GM12878 (cell line): Measurements from ENCODE around the gene WHAMM. TPM values are rescaled to one million over a fixed set of nuclear protein-coding genes. Genes with fewer than 3 reads are reported as not detected.

Source experiments
- ATAC-seq: fragments of 200-7000 bp; cut with Tn5 transposase; 3 replicates; pipeline ENCODE4 v1.9.1; 2020; ENCODE audit warnings: mild to moderate bottlenecking, moderate library complexity
- BruUV-seq: library from RNA; stranded (reverse); fragments of 400-500 nt; replicated peaks from 2 replicates; lab custom pipeline; 2021; lab: Mats Ljungman, UMichigan
- CTCF ChIA-PET: fragments of 300-600 bp; sonication (Branson Sonifier 250); formaldehyde crosslinking; extraction: SDS; loops from one replicate; lab custom pipeline; 2021; ENCODE audit warnings: inconsistent platforms; lab: Yijun Ruan, JAX
- POLR2A ChIA-PET: fragments of 350-600 bp; formaldehyde crosslinking; extraction: SDS; loops from one replicate; lab custom pipeline; 2021; ENCODE audit warnings: inconsistent platforms; lab: Charles Lee
- RAD21 ChIA-PET: fragments of 300-600 bp; sonication (Branson Sonifier 250); formaldehyde crosslinking; loops from one replicate; lab custom pipeline; 2023; ENCODE audit warnings: antibody characterized with exemption; ENCODE audit not compliant: unreplicated experiment; lab: Charles Lee
- SMC1A ChIA-PET: fragments of 300-600 bp; sonication (Branson Sonifier 250); formaldehyde crosslinking; loops from one replicate; lab custom pipeline; 2023; ENCODE audit not compliant: unreplicated experiment, uncharacterized antibody; lab: Charles Lee
- DNase-seq: peaks from one replicate; pipeline ENCODE4 v3.0.0-alpha.2; 2011; ENCODE audit warnings: low read depth, low spot score
- FAIRE-seq: peaks from 3 replicates; lab custom pipeline; 2011; peaks lifted over from hg19 to GRCh38; lab: Jason Lieb, UNC
- H2AFZ ChIP-seq: 2 replicates; pipeline ENCODE4 v1.6.0; 2011; ENCODE audit warnings: low read depth, low read length, control low read depth; ENCODE audit not compliant: control insufficient read depth
- H3K27ac ChIP-seq: 2 replicates; pipeline ENCODE4 v1.5.1; 2011; ENCODE audit warnings: control low read depth; ENCODE audit not compliant: control insufficient read depth, insufficient read depth
- H3K27me3 ChIP-seq, 2 experiments: replicated peaks in 1 of 2; 2 replicates each; pipeline versions ENCODE4 v1.6.0 to v1.6.1; 2011; ENCODE audit warnings: low read length in 1 of 2; ENCODE audit not compliant: control insufficient read depth in 2 of 2, insufficient read depth in 2 of 2
- H3K36me3 ChIP-seq, 2 experiments: 2 replicates each; pipeline ENCODE4 v1.5.1; 2011; ENCODE audit warnings: low read length in 1 of 2; ENCODE audit not compliant: control insufficient read depth in 2 of 2, insufficient read depth in 2 of 2
- H3K4me1 ChIP-seq: 2 replicates; pipeline ENCODE4 v1.6.1; 2011; ENCODE audit warnings: mild to moderate bottlenecking, low read length, moderate library complexity, mixed read lengths; ENCODE audit not compliant: control insufficient read depth, insufficient read depth
- H3K4me2 ChIP-seq: 2 replicates; pipeline ENCODE4 v1.6.0; 2011; ENCODE audit warnings: control low read depth; ENCODE audit not compliant: control insufficient read depth, insufficient read depth
- H3K4me3 ChIP-seq: fragments of 200-600 bp; sonication (generic); 2 replicates; pipeline ENCODE4 v1.5.1; 2016
- H3K79me2 ChIP-seq: 2 replicates; pipeline ENCODE4 v1.6.0; 2011; ENCODE audit warnings: low read length; ENCODE audit not compliant: control insufficient read depth, insufficient read depth
- H3K9ac ChIP-seq: 2 replicates; pipeline ENCODE4 v1.8.0; 2011; ENCODE audit warnings: low read length, control low read depth, mixed read lengths; ENCODE audit not compliant: control insufficient read depth, insufficient read depth
- H3K9me3 ChIP-seq: replicated peaks from 3 replicates; pipeline ENCODE4 v1.5.1; 2011; ENCODE audit warnings: mild to moderate bottlenecking, low read length; ENCODE audit not compliant: control insufficient read depth, insufficient read depth
- H4K20me1 ChIP-seq: 2 replicates; pipeline ENCODE4 v1.6.0; 2011; ENCODE audit not compliant: control insufficient read depth, insufficient read depth
- MAX ChIP-seq: IDR thresholded peaks from 2 replicates; pipeline ENCODE4 v1.6.1; 2012; ENCODE audit warnings: low read depth, low read length, improper control_type of control experiment
- NKRF ChIP-seq: fragments of 450-650 bp; conservative IDR thresholded peaks from 2 replicates; pipeline ENCODE4 v1.6.1; 2017; ENCODE audit warnings: mild to moderate bottlenecking, moderate library complexity
- RELA ChIP-seq: fragments of 450-650 bp; IDR thresholded peaks from 2 replicates; pipeline ENCODE4 v1.8.0; 2014; ENCODE audit warnings: borderline replicate concordance; ENCODE audit not compliant: partially characterized antibody
- SUZ12 ChIP-seq: fragments of 200-600 bp; sonication (generic); IDR thresholded peaks from one replicate; pipeline ENCODE4 v1.6.1; 2018; ENCODE audit warnings: antibody characterized with exemption, mild to moderate bottlenecking; ENCODE audit not compliant: unreplicated experiment
- WGBS: methylation state at CpG from one replicate; pipeline ENCODE4 v1.1.6; 2016; ENCODE audit warnings: low lambda C conversion rate; ENCODE audit not compliant: insufficient replicate concordance, insufficient coverage; ENCODE audit errors: missing lambda C conversion rate; 5-methylcytosine and 5-hydroxymethylcytosine counted together
- in situ Hi-C: fragments of 300-500 bp; cut with MboI; formaldehyde crosslinking; loops from 9 replicates; pipeline ENCODE4 v1.14.3; 2018; ENCODE audit warnings: mixed read lengths
- intact Hi-C: fragments of 100-400 bp; cut with micrococcal nuclease; formaldehyde crosslinking; loops from one replicate; pipeline ENCODE4 v1.14.2; 2022; ENCODE audit not compliant: unreplicated experiment
- polyA plus RNA-seq, 11 experiments: library from polyadenylated mRNA; depleted of rRNA in 4 of 11; unstranded in 6 of 11; stranded (reverse) in 5 of 11; fragments of >200 nt; fragmentation: Nextera tagmentation in 4 of 11; fragmentation: Illumina TruSeq in 1 of 11; extraction: Ambion mirVana in 4 of 11; extraction: Trizol in 1 of 11; gene quantifications; 1 replicate in 1 of 11; 2 replicates in 10 of 11; pipeline versions ENCODE4 v1.2.1 to v1.2.3, GENCODE V29; 2011 to 2016; ENCODE audit warnings: inconsistent platforms in 2 of 11, missing spikeins in 2 of 11, low read depth in 1 of 11
- total RNA-seq, 4 experiments: library from RNA; depleted of rRNA in 3 of 4; stranded (reverse); fragments of >200 nt in 3 of 4; fragmentation: Illumina TruSeq in 1 of 4; extraction: Trizol in 1 of 4; gene quantifications; 2 replicates each; pipeline versions ENCODE4 v1.2.1 to v1.2.3, GENCODE V29; 2013 to 2021

WHAMM gene
- total and polyA plus RNA-seq, 10 of the 15 experiments (the other 5 are each of a cell fraction or from before 2014, with no cell fraction given), result 0.87 to 6.7 (median 2.5) TPM

- no peak for TF ChIP-seq NKRF
Observed at GRCh38 chr15:82847703-82848102, 38.3 kb downstream of the WHAMM start (continued).

GRCh38 chr15:82848241-82848993 lies 39.0 kb downstream of the WHAMM start:
- Histone ChIP-seq H3K9me3 (no peaks in the 10 kb centered on the region), H3K4me1 (peaks cover 6% of the 10 kb centered on the region; the same call in 1 of the 2 replicates), H2AFZ (no peak overlapping the region), H3K79me2 (no peaks in the 10 kb centered on the region), H3K9ac (no peak overlapping the region), H3K27me3 (peaks cover 0 to 5% of the 10 kb centered on the region in 2 experiments; a peak in 1 of 4 replicates), H3K4me3 (no peak overlapping the region), H3K27ac (no peak overlapping the region), H3K36me3 (no peaks in the 10 kb centered on the region), H3K4me2 (no peak overlapping the region), H4K20me1 (no peaks in the 10 kb centered on the region)
- POLR2A ChIA-PET, result no interaction called here
- WGBS, result 31% methylated on average over 9 of the region's 9 CpGs
- FAIRE-seq (no peak), DNase-seq (no peak), ATAC-seq (no peak)
- SMC1A ChIA-PET, result interaction anchor here (1.0 to 1.9 kb wide), 4 partner anchors 16 to 163 kb away, joined by 3 to 7 read pairs (median 4); partner anchors contain the start of genes C15orf40, FSD2 and RAMAC
- in situ Hi-C loops (no loop called here), intact Hi-C loops (loop anchor here (2.0 to 10.0 kb wide), 2 partner anchors 94 to 152 kb away; no protein-coding TSS in a partner anchor)
- TF ChIP-seq SUZ12, result no peak
- no peak for TF ChIP-seq RELA
- no peak for TF ChIP-seq MAX
- CTCF ChIA-PET, result interaction anchor here (0.7 to 4.8 kb wide), 10 partner anchors 15 to 400 kb away, joined by 3 to 43 read pairs (median 5); partner anchors contain the start of genes C15orf40 and RAMAC
- RAD21 ChIA-PET, result interaction anchor here (1.4 to 1.8 kb wide), 3 partner anchors 16 to 153 kb away, joined by 3 to 9 read pairs (median 5); no protein-coding TSS in a partner anchor
- BruUV-seq, result no TSS peak
